OCI-LY3 (cell line): ENCODE measurements around the gene TMEM132D.

Experiments used
- H2AFZ ChIP-seq: fragments of 200-600, 300-600 bp; shearing (Covaris generic); 2 replicates; pipeline ENCODE4 v1.6.0; 2014; ENCODE audit warnings: antibody characterized with exemption, low read depth, low read length
- H3K27ac ChIP-seq: fragments of 200-600, 300-600 bp; sonication (generic); 2 replicates; pipeline ENCODE4 v1.5.1; 2014; ENCODE audit warnings: mild to moderate bottlenecking, low read length, moderate library complexity, mixed read lengths
- H3K27me3 ChIP-seq: fragments of 200-600, 300-600 bp; sonication (generic); 2 replicates; pipeline ENCODE4 v1.6.1; 2014; ENCODE audit warnings: low read depth, low read length, mixed read lengths
- H3K36me3 ChIP-seq: fragments of 200-600, 300-600 bp; sonication (generic); replicated peaks from 2 replicates; pipeline ENCODE3; 2014; ENCODE audit warnings: low read depth, low read length, mixed read lengths
- H3K4me1 ChIP-seq: fragments of 300-600, 200-600 bp; sonication (generic); 2 replicates; pipeline ENCODE4 v1.6.1; 2014; ENCODE audit warnings: low read length, mixed read lengths
- H3K4me2 ChIP-seq: fragments of 200-600, 300-600 bp; sonication (generic); 2 replicates; pipeline ENCODE4 v1.6.1; 2014; ENCODE audit warnings: low read length, mixed read lengths
- H3K4me3 ChIP-seq: fragments of 300-600, 200-600 bp; sonication (generic); 2 replicates; pipeline ENCODE4 v1.5.1; 2014; ENCODE audit warnings: antibody characterized with exemption, mild to moderate bottlenecking, low read length, moderate library complexity
- H3K79me2 ChIP-seq: fragments of 300-600, 200-600 bp; shearing (Covaris generic); 2 replicates; pipeline ENCODE4 v1.6.1; 2014; ENCODE audit warnings: mild to moderate bottlenecking, low read length, mixed read lengths
- H3K9ac ChIP-seq: fragments of 300-600, 200-600 bp; shearing (Covaris generic); 2 replicates; pipeline ENCODE4 v1.6.0; 2014; ENCODE audit warnings: mild to moderate bottlenecking, low read length, moderate library complexity
- H3K9me3 ChIP-seq: fragments of 200-600, 300-600 bp; shearing (Covaris generic); 2 replicates; pipeline ENCODE4 v1.6.1; 2014; ENCODE audit warnings: low read length, mixed read lengths; ENCODE audit not compliant: insufficient read depth
- H4K20me1 ChIP-seq: fragments of 200-600, 300-600 bp; sonication (generic); 2 replicates; pipeline ENCODE4 v1.6.1; 2016; ENCODE audit warnings: low read length, mixed read lengths; ENCODE audit not compliant: insufficient read depth
- EZH2phosphoT487 ChIP-seq: fragments of 200-600 bp; shearing (Covaris generic); IDR thresholded peaks from 2 replicates; pipeline ENCODE4 v1.6.1; 2018; ENCODE audit warnings: antibody characterized with exemption, mixed run types, low read depth
- TF ChIP-seq, protein P1 (sequence below): fragments of 200-600, 300-600 bp; sonication (generic); IDR thresholded peaks from 2 replicates; pipeline ENCODE4 v1.5.1; 2014; ENCODE audit warnings: antibody characterized with exemption, low read length, low read depth

Gene TMEM132D

DNA sequence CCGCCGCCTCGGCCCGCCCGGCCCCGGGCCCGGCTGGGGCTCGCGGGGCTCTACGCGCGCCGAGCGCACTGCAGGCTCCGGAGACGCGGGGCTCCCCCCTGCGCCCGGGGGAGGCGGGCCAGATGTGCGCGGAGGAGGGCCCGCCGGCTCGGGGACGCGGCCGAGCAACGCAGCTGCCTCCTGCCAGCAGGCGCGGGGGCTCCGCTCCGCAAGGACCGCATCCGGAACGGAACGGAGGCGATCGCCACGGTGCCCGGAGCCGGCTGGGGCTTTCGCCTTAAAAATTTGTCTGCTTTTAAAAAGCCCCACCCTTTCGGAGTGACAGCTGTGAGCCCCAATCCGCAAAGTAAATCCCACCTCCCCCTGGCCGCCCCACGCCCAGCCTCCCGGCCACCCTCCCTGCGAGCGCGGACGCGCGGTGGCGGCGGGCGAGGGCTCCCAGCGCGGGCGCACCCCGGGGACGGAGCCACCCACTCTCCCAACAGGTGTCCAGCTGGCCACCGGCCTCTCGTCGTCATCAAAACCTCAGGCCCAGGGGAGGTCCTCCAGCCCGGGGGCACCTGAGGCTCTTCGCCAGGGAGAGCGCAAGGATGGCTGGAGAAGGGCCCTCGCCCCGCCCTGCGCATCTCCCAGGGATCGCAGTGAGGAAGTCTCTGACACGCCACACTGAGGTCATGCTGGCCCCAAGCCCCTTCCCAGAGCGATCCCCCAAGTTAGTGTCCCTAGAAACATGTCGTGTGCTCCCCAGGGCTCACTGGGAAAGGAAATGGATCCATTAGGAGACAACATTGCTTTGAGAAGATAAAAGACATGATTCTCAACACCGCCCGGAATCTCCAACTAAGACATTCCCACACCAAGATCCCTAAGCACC is at the start of gene TMEM132D:
Gene TMEM132D (minus strand): TSS at position 70 of the 874 bp plus-strand sequence.
- Histone ChIP-seq H3K27ac (no peak within 1 kb of the TSS), H4K20me1 (no peaks in the 10 kb centered on the region), H3K36me3 (no peaks in the 10 kb centered on the region), H3K9ac (no peak within 1 kb of the TSS), H3K9me3 (no peaks in the 10 kb centered on the region), H3K4me3 (no peak within 1 kb of the TSS), H3K27me3 (no peaks in the 10 kb centered on the region), H2AFZ (no peak within 1 kb of the TSS), H3K79me2 (no peaks in the 10 kb centered on the region), H3K4me1 (no peaks in the 10 kb centered on the region), H3K4me2 (no peak within 1 kb of the TSS)
- TF ChIP-seq, protein P1, sequence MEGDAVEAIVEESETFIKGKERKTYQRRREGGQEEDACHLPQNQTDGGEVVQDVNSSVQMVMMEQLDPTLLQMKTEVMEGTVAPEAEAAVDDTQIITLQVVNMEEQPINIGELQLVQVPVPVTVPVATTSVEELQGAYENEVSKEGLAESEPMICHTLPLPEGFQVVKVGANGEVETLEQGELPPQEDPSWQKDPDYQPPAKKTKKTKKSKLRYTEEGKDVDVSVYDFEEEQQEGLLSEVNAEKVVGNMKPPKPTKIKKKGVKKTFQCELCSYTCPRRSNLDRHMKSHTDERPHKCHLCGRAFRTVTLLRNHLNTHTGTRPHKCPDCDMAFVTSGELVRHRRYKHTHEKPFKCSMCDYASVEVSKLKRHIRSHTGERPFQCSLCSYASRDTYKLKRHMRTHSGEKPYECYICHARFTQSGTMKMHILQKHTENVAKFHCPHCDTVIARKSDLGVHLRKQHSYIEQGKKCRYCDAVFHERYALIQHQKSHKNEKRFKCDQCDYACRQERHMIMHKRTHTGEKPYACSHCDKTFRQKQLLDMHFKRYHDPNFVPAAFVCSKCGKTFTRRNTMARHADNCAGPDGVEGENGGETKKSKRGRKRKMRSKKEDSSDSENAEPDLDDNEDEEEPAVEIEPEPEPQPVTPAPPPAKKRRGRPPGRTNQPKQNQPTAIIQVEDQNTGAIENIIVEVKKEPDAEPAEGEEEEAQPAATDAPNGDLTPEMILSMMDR, result no peak
- TF ChIP-seq EZH2phosphoT487, result no peak

DNA sequence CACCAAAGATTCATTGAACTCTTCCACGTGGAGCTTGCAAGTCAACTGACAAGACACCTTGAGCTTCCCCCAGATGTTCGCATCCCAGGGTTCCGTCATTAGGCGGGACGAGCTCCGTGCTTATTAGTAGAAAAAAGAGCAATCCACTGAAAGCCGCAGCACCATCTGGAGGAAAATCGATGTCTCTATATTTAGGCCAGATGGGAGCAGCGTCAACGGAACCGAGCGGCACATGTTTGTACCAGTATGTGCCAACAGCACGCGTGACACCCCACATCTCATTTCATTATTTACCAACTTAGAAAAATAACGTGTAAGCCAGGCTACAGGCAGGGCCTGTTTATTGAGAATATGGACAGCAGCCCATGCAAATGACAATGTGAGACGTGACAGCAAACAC is 45.8 kb upstream of the TMEM132D start:
- H3K9ac ChIP-seq, result no peak overlapping the region
- H2AFZ ChIP-seq, result no peak overlapping the region
- no peak overlapping the region for H3K4me3 ChIP-seq
- no peaks in the 10 kb centered on the region for H3K9me3 ChIP-seq
- H3K4me1 ChIP-seq, result no peaks in the 10 kb centered on the region
- H4K20me1 ChIP-seq, result no peaks in the 10 kb centered on the region
- H3K79me2 ChIP-seq, result no peaks in the 10 kb centered on the region
- no peak overlapping the region for H3K27ac ChIP-seq
- no peak for TF ChIP-seq EZH2phosphoT487
- TF ChIP-seq, protein P1, result no peak
- H3K36me3 ChIP-seq, result no peaks in the 10 kb centered on the region
- no peak overlapping the region for H3K4me2 ChIP-seq
- no peaks in the 10 kb centered on the region for H3K27me3 ChIP-seq

DNA sequence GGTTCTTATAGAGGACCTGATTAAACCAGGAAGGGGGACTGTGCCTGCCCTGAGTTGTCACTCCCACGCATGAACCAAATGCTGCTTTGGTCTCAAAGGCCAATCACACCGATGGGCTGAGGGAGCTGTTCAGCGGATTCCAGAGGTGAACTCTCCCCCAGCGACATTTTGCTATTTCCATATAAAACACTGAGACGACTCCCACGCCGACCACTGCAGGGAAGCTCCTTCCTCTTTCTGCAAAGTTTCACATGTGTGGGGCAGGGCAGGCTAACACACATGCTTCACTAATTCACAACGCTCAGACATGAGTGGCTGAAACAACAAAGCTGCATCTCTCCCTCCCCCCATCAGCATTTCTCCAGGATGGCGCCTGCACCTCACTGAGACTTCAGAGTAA is 37.8 kb upstream of the TMEM132D start:
- no peaks in the 10 kb centered on the region for H3K4me1 ChIP-seq
- no peak overlapping the region for H3K27ac ChIP-seq
- H3K4me2 ChIP-seq, result no peak overlapping the region
- H3K9ac ChIP-seq, result no peak overlapping the region
- H3K79me2 ChIP-seq, result no peaks in the 10 kb centered on the region
- H4K20me1 ChIP-seq, result no peaks in the 10 kb centered on the region
- no peak for TF ChIP-seq EZH2phosphoT487
- TF ChIP-seq, protein P1, result no peak
- H3K36me3 ChIP-seq, result no peaks in the 10 kb centered on the region
- H2AFZ ChIP-seq, result no peak overlapping the region
- no peaks in the 10 kb centered on the region for H3K9me3 ChIP-seq
- no peak overlapping the region for H3K4me3 ChIP-seq
- no peaks in the 10 kb centered on the region for H3K27me3 ChIP-seq

DNA sequence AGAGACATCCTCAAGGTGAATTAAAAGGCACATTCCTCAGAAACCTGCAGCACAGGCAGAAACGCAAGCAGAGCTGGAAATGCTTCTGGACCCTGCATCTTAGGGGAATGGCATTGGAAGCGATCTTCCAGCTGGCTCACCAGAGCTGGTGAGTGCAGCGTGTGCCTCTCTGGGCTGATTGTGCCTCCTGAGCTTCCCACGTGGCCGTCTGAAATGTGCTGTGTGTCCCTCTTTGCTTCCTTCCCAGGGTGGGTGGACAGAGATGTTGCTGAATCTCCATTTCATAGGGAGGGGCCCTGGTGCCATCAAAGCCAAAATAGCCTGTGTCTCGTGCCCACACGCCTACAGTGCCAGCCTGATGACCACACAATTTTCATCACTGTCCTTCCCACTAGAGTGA is 34.3 kb upstream of the TMEM132D start:
- H3K27ac ChIP-seq, result no peak overlapping the region
- H3K4me1 ChIP-seq, result no peaks in the 10 kb centered on the region
- no peak overlapping the region for H2AFZ ChIP-seq
- H3K4me3 ChIP-seq, result no peak overlapping the region
- H4K20me1 ChIP-seq, result no peaks in the 10 kb centered on the region
- H3K36me3 ChIP-seq, result no peaks in the 10 kb centered on the region
- no peaks in the 10 kb centered on the region for H3K9me3 ChIP-seq
- H3K79me2 ChIP-seq, result no peaks in the 10 kb centered on the region
- no peak overlapping the region for H3K4me2 ChIP-seq
- H3K9ac ChIP-seq, result no peak overlapping the region
- H3K27me3 ChIP-seq, result no peaks in the 10 kb centered on the region
- TF ChIP-seq, protein P1, result no peak
- TF ChIP-seq EZH2phosphoT487, result no peak
